Measurements from ENCODE around the gene PTPRD.

DNA sequence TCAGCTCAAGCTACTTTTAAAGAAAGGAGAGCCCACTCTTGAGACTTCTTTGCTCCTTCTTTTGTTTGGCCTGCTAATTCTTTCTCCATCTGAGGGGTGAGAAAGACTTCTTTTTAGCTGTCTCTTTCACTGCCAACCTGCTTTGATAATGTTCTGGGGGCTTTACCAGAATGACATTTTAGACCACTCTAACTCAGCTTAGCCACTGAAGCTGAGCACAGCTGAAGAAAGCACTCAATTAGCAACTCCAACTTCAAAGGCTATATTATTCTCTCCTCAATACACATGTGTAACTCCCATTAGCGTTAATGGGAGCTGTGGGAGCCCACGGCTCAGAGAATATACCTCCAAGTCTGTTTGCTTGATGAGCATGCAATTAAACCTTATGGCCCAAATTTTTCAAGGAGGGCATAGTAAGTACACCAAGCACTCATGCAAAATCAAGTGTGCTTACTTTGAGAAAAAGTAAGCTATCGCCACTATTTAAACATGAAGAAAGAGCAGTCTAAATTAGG is 1997.8 kb downstream of the PTPRD start:
- TF ChIP-seq, protein P1, sequence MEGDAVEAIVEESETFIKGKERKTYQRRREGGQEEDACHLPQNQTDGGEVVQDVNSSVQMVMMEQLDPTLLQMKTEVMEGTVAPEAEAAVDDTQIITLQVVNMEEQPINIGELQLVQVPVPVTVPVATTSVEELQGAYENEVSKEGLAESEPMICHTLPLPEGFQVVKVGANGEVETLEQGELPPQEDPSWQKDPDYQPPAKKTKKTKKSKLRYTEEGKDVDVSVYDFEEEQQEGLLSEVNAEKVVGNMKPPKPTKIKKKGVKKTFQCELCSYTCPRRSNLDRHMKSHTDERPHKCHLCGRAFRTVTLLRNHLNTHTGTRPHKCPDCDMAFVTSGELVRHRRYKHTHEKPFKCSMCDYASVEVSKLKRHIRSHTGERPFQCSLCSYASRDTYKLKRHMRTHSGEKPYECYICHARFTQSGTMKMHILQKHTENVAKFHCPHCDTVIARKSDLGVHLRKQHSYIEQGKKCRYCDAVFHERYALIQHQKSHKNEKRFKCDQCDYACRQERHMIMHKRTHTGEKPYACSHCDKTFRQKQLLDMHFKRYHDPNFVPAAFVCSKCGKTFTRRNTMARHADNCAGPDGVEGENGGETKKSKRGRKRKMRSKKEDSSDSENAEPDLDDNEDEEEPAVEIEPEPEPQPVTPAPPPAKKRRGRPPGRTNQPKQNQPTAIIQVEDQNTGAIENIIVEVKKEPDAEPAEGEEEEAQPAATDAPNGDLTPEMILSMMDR (conservative IDR thresholded peaks at IDR 0.05; ENCODE audit: low read depth, low read length): no peak
- no peak for TF ChIP-seq EZH2 (IDR thresholded peaks at IDR 0.05; ENCODE audit: borderline replicate concordance, low read depth, low read length, poor library complexity, severe bottlenecking)
